22Rv1 (cell line): ENCODE results near the gene ARL15.
A peak's percentile ranks its signal among the peaks of the same experiment; 100 is the strongest.

Experiments
- H3K27ac ChIP-seq: fragments of 450-650 bp; 2 replicates; pipeline ENCODE4 v1.5.1; 2017
- CTCF ChIP-seq: fragments of 450-650 bp; IDR thresholded peaks from 2 replicates; pipeline ENCODE4 v1.5.1; 2017; ENCODE audit warnings: mild to moderate bottlenecking
- ZFX ChIP-seq: fragments of 450-650 bp; IDR thresholded peaks from 2 replicates; pipeline ENCODE4 v1.6.1; 2017; ENCODE audit warnings: antibody characterized with exemption, borderline replicate concordance

Gene ARL15

GRCh38 chr5:54217826-54218503 lies 92.4 kb downstream of the ARL15 start:
- TF ChIP-seq CTCF (peak; percentile 82), ZFX (no peak)
- H3K27ac ChIP-seq: no peak overlapping the region

- no peak overlapping the region for H3K27ac ChIP-seq
- TF ChIP-seq CTCF (no peak), ZFX (no peak)
Observed at GRCh38 chr5:54215233-54215736, 95.1 kb downstream of the ARL15 start.

- no peak for TF ChIP-seq ZFX
- no peak for TF ChIP-seq CTCF
- no peak overlapping the region for H3K27ac ChIP-seq
Observed at GRCh38 chr5:54214722-54215121, 95.7 kb downstream of the ARL15 start.

- no peak overlapping the region for H3K27ac ChIP-seq
- TF ChIP-seq ZFX (no peak), CTCF (no peak)
Observed at GRCh38 chr5:54212331-54212730, 98.0 kb downstream of the ARL15 start.

- no peak for TF ChIP-seq CTCF
- no peak for TF ChIP-seq ZFX
- no peak overlapping the region for H3K27ac ChIP-seq
Observed at GRCh38 chr5:54211912-54212311, 98.5 kb downstream of the ARL15 start.

- no peak for TF ChIP-seq CTCF
- no peak for TF ChIP-seq ZFX
- no peak overlapping the region for H3K27ac ChIP-seq
Observed at GRCh38 chr5:54207566-54207965, 102.8 kb downstream of the ARL15 start.

GRCh38 chr5:54206580-54207229 lies 103.7 kb downstream of the ARL15 start:
- no peak overlapping the region for H3K27ac ChIP-seq
- no peak for TF ChIP-seq CTCF
